AG08396 (cell line): ENCODE measurements around the gene GPC3.

ENCODE experiments used
- DNase-seq: peaks from one replicate; pipeline ENCODE4 v3.0.0; 2012; ENCODE audit warnings: low spot score, mixed read lengths

Gene GPC3

GRCh38 chrX:133884430-133885394 lies 100.7 kb downstream of the GPC3 start:
- DNase-seq = no peak

- no peak for DNase-seq
Observed at GRCh38 chrX:133881893-133882292, 103.5 kb downstream of the GPC3 start.

GRCh38 chrX:133881007-133881406 lies 104.4 kb downstream of the GPC3 start:
- no peak for DNase-seq

GRCh38 chrX:133880032-133880443 lies 105.4 kb downstream of the GPC3 start:
- DNase-seq = no peak

- DNase-seq = no peak
Observed at GRCh38 chrX:133878710-133879109, 106.7 kb downstream of the GPC3 start.

GRCh38 chrX:133876646-133877045 lies 108.7 kb downstream of the GPC3 start:
- DNase-seq = no peak

- DNase-seq = no peak
Observed at GRCh38 chrX:133869270-133869669, 116.1 kb downstream of the GPC3 start.

- DNase-seq = no peak
Observed at GRCh38 chrX:133868682-133869081, 116.7 kb downstream of the GPC3 start.

- DNase-seq = no peak
Observed at GRCh38 chrX:133868250-133868649, 117.1 kb downstream of the GPC3 start.

GRCh38 chrX:133865761-133866471 lies 119.5 kb downstream of the GPC3 start:
- DNase-seq = no peak

GRCh38 chrX:133864236-133864635 lies 121.2 kb downstream of the GPC3 start:
- DNase-seq = no peak

GRCh38 chrX:133859860-133860259 lies 125.5 kb downstream of the GPC3 start:
- DNase-seq = peak; percentile 5

GRCh38 chrX:133859336-133859735 lies 126.1 kb downstream of the GPC3 start:
- DNase-seq = no peak

- no peak for DNase-seq
Observed at GRCh38 chrX:133857640-133858269, 127.6 kb downstream of the GPC3 start.

GRCh38 chrX:133856819-133857218 lies 128.6 kb downstream of the GPC3 start:
- DNase-seq = no peak

- no peak for DNase-seq
Observed at GRCh38 chrX:133854290-133854689, 131.1 kb downstream of the GPC3 start.

- DNase-seq = no peak
Observed at GRCh38 chrX:133852837-133853356, 132.5 kb downstream of the GPC3 start.

- no peak for DNase-seq
Observed at GRCh38 chrX:133852401-133852800, 133.0 kb downstream of the GPC3 start.

GRCh38 chrX:133850399-133850798 lies 135.0 kb downstream of the GPC3 start:
- DNase-seq = no peak

GRCh38 chrX:133849676-133850075 lies 135.7 kb downstream of the GPC3 start:
- no peak for DNase-seq

- no peak for DNase-seq
Observed at GRCh38 chrX:133847340-133847994, 137.9 kb downstream of the GPC3 start.

GRCh38 chrX:133846311-133846710 lies 139.1 kb downstream of the GPC3 start:
- DNase-seq = no peak
